Measurements from ENCODE around the gene MAGED4.
"Not testable (repeated sequence)": the region's sequence is repeated elsewhere in the genome, so short reads cannot be mapped to it uniquely, and the experiment has no call there.

MAGED4 gene, protein sequence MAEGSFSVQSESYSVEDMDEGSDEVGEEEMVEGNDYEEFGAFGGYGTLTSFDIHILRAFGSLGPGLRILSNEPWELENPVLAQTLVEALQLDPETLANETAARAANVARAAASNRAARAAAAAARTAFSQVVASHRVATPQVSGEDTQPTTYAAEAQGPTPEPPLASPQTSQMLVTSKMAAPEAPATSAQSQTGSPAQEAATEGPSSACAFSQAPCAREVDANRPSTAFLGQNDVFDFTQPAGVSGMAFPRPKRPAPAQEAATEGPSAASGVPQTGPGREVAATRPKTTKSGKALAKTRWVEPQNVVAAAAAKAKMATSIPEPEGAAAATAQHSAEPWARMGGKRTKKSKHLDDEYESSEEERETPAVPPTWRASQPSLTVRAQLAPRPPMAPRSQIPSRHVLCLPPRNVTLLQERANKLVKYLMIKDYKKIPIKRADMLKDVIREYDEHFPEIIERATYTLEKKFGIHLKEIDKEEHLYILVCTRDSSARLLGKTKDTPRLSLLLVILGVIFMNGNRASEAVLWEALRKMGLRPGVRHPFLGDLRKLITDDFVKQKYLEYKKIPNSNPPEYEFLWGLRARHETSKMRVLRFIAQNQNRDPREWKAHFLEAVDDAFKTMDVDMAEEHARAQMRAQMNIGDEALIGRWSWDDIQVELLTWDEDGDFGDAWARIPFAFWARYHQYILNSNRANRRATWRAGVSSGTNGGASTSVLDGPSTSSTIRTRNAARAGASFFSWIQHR

GRCh38 chrX:52184440-52185077 is at the start of gene MAGED4:
Gene MAGED4 (plus strand): TSS chrX:52184888. CDS start chrX:52185923, 1,035 bp downstream.
- DNase-seq; in situ Hi-C loops (cut with MboI; ENCODE audit: low pct_unique_long_range_greater_than_20kb, low sequenced_read_pairs): not testable (repeated sequence)

DNA sequence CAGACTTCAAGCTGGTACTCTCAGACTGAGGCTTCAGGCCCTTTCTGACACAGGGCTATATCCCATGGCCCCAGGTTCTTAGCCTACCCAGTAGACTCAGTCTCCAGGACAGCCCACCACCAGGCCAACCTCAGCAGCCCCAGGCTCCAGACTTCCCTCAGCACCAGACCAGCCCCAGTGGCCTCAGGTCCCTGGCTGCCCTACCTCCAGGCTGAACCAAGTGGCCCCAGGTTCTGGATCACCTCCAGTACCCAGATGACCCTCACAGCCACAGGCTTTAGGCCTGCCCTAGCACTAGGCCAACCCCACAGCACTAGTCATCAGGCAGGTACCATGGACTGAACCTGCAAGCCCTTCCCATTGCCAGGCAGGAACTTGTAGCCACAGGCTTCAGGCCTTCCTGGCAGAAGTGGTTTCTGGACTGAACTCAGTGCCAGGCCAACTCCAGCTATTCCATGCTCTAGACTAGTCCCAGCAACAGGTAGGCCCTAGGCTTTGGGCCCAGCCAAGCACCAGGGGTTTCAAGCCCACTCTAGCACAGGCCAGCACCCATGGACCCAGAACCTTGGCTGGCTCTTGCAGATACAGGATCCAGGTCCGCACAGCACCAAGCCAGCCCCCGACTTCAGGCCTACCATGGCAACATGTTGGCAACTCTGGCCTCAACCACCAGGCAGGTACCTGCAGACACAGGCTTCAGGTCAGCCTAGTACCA is 45.7 kb upstream of the MAGED4 start:
- no peak for DNase-seq
- in situ Hi-C loops (cut with MboI; ENCODE audit: low pct_unique_long_range_greater_than_20kb, low sequenced_read_pairs): no loop called here

GRCh38 chrX:52139545-52139895 is 45.2 kb upstream of the MAGED4 start:
- in situ Hi-C loops (cut with MboI; ENCODE audit: low pct_unique_long_range_greater_than_20kb, low sequenced_read_pairs): no loop called here
- DNase-seq: no peak

DNA sequence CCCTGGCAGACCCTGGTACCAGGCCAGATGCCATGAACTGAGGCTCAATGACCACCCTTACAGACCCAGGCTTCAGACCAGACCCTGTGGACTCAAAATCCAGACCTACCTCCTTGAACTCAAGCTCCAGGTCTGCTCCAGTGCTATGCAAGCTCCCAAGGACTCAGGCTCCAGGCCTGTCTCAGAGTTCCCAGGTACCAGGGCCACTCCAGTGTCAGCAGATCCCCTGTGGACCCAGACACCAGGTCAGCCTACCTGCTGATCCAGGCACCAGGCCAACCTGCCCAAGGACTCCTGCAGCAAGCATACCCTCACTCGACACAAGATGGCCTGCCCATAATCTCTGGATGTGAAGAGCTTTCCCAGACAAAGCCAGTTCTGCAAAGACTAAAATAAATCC is 44.7 kb upstream of the MAGED4 start:
- DNase-seq: no peak
- in situ Hi-C loops (cut with MboI; ENCODE audit: low pct_unique_long_range_greater_than_20kb, low sequenced_read_pairs): no loop called here

- DNase-seq; in situ Hi-C loops (cut with MboI; ENCODE audit: low pct_unique_long_range_greater_than_20kb, low sequenced_read_pairs): not testable (repeated sequence)
Observed at GRCh38 chrX:52150667-52151066, 34.0 kb upstream of the MAGED4 start.

DNA sequence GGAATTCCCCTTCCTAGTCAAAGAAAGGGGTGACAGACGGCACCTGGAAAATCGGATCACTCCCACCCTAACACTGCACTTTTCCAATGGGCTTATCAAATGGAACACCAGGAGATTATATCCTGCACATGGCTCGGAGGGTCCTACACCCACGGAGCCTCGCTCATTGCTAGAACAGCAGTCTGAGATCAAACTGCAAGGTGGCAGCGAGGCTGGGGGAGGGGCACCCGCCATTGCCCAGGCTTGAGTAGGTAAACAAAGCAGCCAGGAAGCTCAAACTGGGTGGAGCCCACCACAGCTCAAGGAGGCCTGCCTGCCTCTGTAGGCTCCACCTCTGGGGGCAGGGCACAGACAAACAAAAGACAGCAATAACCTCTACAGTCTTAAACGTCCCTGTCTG is 24.5 kb upstream of the MAGED4 start:
- DNase-seq; in situ Hi-C loops (cut with MboI; ENCODE audit: low pct_unique_long_range_greater_than_20kb, low sequenced_read_pairs): not testable (repeated sequence)

GRCh38 chrX:52166840-52167239 is 17.8 kb upstream of the MAGED4 start:
- in situ Hi-C loops (cut with MboI; ENCODE audit: low pct_unique_long_range_greater_than_20kb, low sequenced_read_pairs): no loop called here
- DNase-seq: no peak

- in situ Hi-C loops (cut with MboI; ENCODE audit: low pct_unique_long_range_greater_than_20kb, low sequenced_read_pairs); DNase-seq: not testable (repeated sequence)
Observed at GRCh38 chrX:52171055-52171454, 13.6 kb upstream of the MAGED4 start.

GRCh38 chrX:52185078-52185453 is 378 bp downstream of the MAGED4 start:
- DNase-seq; in situ Hi-C loops (cut with MboI; ENCODE audit: low pct_unique_long_range_greater_than_20kb, low sequenced_read_pairs): not testable (repeated sequence)

GRCh38 chrX:52211405-52211804 is 26.7 kb downstream of the MAGED4 start:
- in situ Hi-C loops (cut with MboI; ENCODE audit: low pct_unique_long_range_greater_than_20kb, low sequenced_read_pairs); DNase-seq: not testable (repeated sequence)

DNA sequence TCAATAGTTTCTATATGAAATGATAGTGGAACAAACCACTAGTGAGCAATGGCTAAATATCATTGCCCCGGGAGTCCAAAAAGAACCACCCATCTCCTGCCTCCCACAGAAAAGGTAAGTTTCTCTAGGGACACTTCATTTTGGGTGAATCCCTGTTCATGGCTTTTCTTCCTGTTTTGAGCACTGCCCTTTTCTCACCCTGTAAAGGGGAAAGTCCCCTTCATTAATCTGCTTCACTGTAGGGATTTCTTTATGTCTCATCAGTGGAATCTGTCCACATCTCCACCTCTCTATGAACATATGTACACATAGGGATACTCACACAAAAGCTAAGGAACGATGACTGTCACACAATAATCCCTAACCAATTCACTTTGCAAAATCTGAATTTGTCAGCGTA is 28.6 kb downstream of the MAGED4 start:
- no peak for DNase-seq
- in situ Hi-C loops (cut with MboI; ENCODE audit: low pct_unique_long_range_greater_than_20kb, low sequenced_read_pairs): no loop called here

DNA sequence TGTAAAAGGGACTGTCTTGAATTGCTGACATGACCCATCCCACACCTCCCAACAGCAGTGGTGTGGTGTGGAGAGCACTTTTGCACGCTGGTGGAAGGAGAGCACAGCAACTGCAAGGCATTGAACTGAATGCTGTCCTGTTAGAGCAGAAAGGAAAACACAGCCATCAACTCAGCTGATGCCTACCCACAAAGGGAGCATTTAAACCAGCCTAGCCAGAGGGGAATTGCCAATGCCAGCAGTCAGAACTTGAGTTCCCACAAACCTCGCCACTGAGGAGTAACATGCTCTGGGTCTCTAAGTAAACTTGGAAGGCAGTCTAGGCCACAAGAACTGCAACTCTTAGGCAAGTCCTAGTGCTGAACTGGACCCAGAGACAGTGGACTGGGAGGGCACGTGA is 31.9 kb downstream of the MAGED4 start:
- in situ Hi-C loops (cut with MboI; ENCODE audit: low pct_unique_long_range_greater_than_20kb, low sequenced_read_pairs): no loop called here
- DNase-seq: no peak

DNA sequence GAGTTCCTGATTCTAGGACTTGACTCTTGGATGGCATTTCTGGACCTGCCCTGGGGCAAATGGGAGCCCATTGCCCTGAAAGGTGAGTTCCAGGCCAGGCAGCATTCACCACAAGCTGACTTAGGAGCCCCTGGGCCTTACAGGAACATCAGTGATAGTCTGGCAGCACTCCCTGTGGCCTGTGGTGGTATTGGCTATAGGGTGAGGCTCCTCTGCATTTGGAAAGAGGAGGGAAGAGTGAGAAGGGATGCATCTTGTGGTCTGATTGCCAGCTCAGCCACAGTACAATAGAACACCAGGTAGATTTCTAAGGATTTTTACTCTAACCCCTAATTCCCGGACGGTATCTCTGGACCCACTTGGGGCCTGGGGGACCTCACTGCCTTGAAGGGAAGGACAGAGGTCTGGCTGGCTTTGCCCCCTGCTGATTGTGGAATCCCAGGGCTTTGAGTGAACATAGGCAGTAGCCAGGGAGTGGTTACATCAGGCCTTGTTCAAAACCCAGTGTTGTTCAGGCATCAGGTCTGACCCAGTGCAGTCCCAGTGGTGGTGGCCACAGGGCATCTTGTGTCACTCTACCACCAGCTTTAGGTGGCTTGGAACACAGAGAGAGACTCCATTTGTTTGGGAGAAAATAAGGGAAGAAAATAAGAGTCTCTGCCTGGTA is 32.9 kb downstream of the MAGED4 start:
- in situ Hi-C loops (cut with MboI; ENCODE audit: low pct_unique_long_range_greater_than_20kb, low sequenced_read_pairs): no loop called here
- no peak for DNase-seq

DNA sequence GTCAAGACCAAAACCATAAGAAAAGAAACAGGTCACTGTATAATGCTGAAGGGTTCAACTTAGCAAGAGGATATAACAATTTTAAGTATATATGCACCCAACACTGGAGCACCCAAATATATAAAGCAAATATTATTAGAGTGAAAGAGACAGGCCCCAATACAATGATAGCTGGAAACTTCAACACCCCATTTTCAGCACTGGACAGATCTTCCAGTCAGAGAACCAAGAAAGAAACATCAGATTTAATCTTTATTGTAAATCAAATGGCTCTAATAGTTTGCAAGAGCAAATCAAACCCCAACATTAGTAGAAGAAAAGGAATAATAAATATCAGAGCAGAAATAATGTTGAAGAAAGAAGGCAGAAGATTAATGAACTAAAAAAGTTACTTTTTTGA is 36.2 kb downstream of the MAGED4 start:
- DNase-seq: no peak
- in situ Hi-C loops (cut with MboI; ENCODE audit: low pct_unique_long_range_greater_than_20kb, low sequenced_read_pairs): no loop called here

Measured in KBM-7 (cell line).